GM19438 (cell line): Measurements from ENCODE around the gene EPDR1.

Experiments
- ATAC-seq: cut with Tn5 transposase; IDR thresholded peaks from one replicate; pipeline ENCODE4 v1.9.1; 2021; ENCODE audit warnings: low read depth; ENCODE audit not compliant: unreplicated experiment

EPDR1 gene

DNA sequence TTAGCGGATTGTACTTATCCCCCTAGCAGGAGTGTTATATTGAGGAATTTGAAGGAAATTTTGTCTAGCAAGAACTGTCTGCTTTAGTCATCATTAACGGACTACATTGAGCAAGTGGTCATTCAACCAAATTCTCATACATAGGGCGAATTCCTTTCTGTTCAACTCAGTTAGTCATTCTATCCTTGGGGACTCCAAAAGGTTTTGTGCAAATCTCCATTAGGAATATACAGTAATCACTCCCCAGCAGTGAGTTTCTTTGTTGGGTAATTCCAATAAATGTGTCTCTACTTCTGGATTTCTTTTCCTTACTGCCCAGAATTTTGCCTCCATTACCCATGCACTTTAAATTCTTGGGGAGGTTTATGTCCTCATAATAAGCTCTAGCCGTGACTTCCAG, 51.1 kb downstream of the EPDR1 start:
- no peak for ATAC-seq

DNA sequence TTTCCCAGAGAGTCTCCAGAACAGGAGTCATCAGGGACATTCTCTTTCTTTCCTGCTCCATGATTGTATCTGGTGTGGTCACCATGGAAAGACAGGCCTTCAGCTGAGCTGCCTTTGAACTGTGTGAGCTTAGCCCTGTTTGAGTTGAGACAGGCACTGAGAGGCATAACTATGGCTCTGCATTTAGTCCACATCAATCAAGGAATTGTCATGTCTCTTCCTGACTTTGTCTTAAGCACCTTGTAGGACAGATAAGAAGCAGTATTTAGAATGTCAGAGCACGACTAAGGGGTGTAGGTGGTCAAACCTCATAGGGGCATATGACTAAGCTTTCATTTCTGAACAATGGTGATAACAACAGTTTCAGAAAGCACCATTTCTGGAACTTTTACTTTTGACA, 53.5 kb downstream of the EPDR1 start:
- ATAC-seq = no peak

DNA sequence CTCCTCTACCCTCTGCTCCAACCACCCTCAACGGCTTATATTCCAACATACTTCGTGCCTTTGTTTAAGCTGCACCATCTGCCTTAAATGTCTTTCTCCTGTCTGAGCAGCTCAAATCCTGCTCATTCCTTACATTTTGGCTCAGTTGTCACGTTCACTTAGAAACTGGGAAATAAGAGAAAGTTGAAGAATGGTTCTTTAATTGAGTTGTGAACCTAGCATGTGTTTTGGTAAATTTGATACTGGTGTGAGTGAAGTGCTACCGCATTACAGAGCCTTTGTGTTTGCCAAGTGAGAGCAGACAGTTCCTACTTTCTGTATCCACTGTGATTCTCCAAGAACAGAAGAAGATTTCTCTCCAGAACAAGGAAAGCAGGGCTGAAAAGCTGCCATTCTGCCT, 54.3 kb downstream of the EPDR1 start:
- ATAC-seq = no peak

DNA sequence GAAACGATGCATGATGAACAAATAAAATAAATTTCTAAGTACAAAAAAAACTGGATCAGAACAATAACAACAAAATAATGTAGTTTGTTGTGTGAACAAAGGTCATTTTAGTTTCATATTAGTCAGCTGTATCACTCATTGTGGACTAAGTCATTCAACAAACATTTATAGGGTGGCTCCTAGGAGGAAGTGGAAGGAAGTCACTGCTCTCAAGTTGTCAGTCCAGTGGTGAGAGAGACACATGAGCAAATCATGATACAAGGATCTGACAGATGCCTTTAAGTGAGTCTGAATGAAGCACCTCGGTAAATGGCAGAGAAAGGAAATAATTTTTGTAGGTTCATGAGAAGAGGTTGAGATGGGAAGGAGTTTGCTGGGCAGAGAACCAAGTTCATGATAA, 56.8 kb downstream of the EPDR1 start:
- no peak for ATAC-seq

DNA sequence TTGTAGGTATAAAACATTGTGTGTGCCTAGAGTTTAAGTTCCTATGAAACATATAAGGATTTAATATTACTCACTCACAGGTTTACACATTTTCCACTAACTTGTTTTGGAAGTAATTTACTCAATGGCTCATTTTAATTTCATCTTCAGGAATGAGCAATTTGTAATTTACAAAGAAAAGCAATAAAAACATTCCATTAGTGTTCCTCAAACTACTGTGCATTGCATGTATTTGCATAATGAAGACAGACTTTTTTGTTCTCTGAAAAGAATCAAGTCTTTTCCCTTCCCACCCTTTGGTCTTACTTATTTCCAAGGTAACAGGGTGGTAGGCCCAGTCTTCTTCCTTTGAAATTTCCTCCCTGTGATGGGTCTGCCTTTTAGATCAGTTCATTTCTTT, 61.2 kb downstream of the EPDR1 start:
- ATAC-seq = no peak

DNA sequence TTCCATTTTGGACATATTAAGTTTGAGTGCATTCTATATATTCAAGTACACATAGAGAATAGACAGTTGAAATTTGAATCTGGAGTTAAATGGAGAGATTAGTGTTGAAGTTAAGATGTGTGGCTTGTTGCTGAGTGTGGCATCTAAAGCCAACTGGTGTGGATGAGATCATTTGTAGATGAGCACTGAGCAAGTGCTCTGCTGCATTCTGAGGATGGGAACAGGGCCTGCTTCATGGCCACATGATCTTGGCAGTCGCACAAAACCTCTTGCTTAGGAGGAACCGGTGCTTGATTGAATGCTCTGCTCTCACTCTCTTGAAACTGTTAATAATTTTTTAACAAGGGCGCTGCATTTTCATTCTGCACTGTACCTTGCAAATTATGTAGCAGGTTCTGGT, 62.0 kb downstream of the EPDR1 start:
- no peak for ATAC-seq

DNA sequence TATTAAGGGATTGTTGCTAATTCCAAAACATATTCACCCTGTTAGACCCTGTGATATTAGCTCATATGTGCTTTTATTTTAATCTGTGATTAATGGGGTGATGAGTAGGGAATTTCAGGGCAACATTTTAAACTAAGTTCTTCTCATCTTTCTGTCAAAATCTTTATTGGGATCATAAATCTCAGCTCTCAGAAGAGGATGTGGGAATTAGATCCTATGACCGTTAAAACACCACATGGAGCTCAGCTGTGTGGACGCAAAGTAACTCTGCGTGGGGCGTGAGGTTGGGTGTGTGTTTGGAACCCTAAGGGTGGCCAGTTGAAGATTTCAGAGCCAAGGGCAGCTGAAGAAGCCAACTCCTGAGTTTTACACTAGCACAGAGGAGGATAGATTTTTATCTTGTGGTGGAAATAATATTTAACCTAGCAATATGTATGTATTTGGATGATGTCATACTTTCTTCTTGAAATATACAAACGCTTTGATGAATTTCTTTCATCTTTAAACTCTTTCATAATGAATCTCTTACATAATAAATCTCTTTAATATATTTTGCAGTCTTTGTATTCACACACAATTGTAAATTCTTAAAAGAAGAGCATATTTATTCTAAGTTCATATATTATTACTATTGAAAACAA, 64.4 kb downstream of the EPDR1 start:
- ATAC-seq = no peak

DNA sequence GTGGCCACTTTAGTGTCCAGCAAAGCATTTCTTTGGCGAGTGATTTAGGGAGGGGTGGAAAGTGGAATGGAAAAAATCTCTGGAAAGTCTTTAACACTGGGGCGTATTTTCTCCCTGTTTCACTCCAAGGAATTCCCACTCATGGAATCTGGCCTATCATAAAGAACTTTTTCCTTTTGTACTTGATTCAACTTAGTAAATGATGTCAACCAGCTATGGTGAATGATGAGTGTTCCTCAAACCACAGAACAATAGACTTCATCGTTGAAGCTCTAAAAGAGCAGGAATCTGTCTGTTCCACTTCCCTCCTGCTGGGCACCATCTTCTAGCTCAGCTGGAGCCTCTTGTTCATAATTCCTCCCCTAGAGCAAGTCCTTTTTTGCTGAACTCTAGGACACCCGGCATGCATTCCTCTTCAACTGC, 66.5 kb downstream of the EPDR1 start:
- ATAC-seq = no peak

DNA sequence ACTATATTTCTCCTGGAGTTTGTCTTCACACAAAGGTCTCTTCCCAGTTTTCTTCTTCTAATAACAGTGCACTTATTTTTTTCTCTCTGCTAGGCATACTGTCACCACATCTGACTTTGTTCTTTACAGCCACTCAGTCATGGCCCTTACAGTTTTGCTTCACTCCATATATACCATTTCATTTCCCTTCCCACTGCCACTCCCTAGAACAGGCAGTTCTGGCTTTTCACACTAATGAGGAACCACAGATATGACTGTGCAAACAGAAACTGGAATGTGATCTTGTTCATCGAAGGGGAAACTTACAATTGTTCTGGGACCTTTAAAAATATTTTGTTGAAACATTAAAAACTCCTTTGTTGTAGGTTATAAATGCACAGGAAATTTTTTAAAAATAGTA, 67.3 kb downstream of the EPDR1 start:
- ATAC-seq = no peak

DNA sequence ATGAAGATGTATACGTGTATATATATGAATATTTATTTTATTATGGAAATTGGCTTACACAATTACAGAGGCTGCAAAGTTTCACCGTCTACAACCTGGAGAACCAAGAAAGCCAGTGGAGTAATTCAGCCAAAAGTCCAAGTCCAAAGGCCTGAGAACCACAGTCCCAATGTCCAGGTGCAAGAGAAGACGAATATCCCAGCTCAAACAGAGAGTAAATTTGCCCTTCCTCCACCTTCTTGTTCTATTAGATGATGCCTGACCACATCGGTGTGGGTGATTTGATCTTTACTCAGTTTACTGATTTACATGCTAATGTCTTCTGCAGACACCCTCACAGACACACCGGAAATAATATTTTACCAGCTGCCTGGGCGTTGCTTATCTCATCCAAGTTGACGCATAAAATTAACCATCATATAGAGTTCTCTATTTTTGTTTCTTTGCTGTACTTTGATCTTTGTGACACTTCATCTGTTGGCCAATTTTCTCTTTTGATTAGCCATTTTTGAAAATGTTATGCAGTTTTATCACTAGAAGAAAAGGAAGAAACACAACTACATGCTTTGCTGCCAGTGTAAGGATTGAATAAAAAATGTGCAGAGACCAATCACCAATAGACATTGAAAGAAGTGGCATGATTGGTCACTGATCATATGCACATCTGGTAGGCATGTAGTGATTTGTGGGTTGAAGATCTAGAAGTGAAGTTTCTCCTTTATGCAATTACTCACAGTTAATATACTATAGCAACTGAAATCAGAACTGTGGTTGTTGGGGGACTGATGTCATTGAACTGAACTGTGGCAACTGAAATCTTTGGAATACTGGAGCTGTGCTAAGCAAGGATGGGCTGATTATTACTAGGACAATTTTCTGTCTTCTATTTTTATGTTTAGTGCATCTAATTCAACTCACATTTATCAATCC, 68.5 kb downstream of the EPDR1 start:
- ATAC-seq = no peak

DNA sequence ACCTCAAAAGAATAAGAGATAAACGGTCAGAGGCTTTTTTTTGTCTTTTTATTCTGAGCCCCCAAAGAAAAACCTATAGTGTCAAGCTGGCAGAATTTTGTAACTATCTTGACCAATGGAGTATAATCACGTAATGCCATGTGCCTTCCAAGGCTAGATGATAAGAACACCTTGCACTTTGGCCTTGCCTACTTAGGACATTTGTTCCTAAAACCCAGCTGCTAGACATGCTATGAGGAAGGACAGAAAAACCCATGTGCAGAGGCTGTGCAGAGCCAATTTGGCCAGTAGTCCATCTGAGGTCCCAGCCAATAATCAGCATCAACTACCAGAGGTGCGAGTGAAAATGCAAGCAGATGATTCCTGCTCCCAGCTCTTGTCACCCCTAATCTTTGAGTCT, 69.9 kb downstream of the EPDR1 start:
- ATAC-seq = no peak

DNA sequence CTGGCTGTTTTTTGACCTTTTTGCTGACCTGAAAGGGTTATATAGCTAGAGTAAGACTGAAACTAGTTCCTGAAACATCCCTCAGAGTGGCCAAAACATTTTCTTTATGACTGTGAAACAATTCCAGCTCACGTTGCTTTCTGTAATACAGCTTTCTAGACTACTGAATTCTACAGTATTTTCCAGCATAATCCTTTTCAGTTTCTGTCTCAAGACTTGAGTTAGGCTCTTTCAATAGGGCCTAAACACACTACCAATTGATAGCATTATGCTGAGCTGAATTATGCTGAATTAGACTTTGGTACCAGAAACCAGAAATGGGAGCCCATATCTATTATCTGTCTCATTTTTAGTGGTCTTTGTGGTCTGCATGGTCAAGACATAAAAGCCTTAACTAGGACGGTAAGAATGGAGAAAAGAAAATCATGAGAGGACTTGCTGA, 72.6 kb downstream of the EPDR1 start:
- no peak for ATAC-seq

DNA sequence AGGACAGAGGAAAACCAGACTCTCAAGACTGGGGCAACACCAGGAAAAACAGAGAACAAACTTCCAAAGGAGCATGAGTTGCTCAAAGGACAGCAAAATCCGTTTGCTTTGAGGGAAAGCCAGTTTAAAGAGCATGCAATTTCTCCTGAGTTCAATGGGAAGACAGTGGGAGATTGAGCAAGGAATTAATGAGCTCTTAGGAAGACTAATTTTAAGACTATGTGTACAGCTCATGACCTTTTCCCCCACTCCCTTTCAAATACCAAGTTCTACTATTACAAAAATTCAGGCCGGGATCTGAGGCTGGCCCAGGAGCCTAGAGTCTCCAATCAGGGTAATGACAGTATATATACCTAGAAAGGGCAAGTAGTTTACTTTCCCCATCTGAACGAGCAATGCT, 79.2 kb downstream of the EPDR1 start:
- no peak for ATAC-seq

DNA sequence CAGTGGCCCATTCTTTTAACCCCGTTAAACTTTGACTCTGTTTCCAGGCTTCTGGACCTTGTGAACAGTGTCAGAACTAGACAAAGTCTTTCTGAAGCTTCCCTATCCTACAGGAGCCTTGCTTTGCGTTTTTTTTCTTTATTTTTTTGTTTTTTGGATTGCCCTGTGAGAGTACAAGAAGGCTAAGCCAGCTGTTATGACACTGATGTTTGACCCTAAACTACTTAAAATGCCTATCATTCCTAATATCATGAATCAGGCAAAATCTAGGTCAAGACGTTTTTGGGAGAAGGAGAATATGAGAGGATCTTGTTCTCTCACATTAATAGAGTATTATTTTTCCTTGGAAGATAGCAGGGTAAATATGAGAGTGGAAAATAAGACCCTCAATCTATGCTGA, 79.8 kb downstream of the EPDR1 start:
- no peak for ATAC-seq
